HG03432 (cell line): ENCODE results near the gene ALOX15.
"Not testable (repeated sequence)": the region's sequence is repeated elsewhere in the genome, so short reads cannot be mapped to it uniquely, and the experiment has no call there.

Experiments used
- ATAC-seq: cut with Tn5 transposase; IDR thresholded peaks from one replicate; pipeline ENCODE4 v1.9.1; 2021; ENCODE audit warnings: mild to moderate bottlenecking, moderate library complexity; ENCODE audit not compliant: unreplicated experiment

ALOX15 gene

DNA sequence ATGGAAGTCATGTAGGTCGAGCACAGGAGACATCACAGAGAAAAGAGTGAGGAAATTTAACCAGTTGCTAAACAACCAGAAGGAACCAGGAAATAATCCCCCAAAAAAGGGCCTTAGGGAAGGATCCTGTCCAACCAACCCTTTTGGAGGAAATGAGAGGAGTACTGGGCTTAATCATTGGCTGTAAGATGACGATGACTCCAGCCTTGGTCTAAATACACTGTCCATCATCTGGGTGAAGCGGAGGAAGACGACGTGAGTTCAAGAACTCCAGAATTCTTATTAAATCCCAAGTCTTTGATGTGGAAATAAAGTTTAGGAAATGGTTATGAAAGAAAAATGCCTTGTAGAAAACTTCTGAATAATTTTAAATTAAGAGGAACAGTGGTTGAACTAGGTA, 11.5 kb upstream of the ALOX15 start:
- ATAC-seq, result no peak

DNA sequence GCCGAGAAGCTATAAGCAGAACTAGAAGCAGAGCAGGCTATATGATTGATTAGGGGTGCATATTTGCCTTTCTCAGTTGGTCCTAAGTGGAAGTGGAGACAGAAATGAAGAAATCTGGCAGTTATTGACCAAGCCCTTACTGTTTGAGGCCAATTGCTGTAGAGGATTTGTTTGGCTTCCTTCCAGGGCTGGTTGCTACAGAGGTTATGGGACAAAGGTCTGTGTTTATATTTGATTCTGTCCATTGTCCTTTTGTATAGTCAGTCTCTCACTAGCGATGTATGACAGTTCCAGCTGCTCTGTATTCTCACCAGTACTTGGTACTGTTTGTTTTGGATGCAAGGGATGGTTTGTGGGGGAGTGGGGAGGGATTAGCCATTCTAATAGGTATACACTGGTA, 7.3 kb upstream of the ALOX15 start:
- ATAC-seq, result no peak

- ATAC-seq, result no peak
Measured at GRCh38 chr17:4645642-4646041, 4.2 kb upstream of the ALOX15 start.

DNA sequence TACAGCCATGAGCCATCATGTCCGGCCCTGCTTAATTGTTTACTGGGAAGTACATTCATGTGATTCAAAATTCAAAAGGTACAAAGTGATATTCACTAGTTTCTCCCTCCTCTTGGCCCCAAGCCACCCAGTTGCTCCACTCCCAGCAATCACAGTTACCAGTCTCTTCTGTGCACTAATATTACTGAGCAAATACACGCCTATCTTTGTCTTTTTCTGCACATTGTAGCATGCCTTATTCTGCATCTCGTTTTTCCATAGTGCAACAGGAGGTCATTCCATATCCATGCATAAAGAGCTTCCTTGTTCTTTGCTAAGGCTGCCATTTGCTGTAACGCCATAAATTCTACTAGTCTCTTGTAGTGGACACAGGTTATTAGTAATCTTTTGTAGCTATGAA, 2.2 kb upstream of the ALOX15 start:
- ATAC-seq, result no peak

DNA sequence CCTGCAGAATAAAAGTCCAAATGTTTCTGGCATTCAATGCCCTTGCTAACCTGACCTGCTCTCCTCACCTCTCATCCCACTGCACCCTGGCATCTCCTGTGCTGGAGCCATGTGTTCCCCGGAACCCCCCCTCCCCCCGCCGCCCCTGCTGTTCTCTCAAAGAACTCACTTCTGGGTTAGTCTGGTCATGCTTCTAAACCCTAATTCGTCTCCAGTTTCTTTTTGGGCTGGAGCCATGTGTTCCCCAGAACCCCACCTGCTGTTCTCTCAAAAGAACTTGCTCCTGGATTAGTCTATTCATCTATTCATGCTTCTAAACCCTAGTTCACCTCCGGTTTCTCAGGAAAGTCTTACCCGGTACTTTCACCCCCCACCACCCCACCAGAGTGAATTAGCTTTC, 808 bp upstream of the ALOX15 start:
- no peak for ATAC-seq

DNA sequence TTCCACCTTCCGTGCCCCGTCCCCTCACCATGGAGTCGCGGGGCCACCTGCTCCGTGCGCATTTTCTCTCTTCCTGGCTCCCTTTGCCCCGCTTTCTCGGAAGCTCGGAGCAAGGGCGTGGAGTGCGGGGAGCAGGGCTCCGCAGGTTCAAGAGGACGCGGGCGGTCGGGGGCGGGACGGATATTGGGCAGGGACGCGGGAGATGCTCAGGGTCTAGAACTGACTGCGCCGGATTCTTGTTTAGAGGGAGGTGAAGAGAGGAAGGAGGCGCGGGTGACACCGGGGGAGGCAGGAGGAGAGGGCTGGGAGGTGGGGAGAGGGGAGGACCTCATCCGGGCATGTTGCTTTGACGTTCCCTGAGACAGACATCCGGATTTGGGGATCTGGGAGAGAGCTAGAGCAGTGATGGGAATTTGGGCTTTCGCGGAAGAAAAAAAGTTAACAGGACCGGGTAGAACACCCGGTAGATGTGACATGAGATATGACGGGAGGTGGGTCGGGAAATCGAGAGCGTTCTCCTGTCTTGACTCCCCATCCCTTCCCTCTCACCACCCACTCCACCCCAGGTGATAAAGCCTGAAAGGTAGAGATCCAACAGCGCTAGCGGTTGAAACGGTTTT, 799 bp downstream of the ALOX15 start:
- ATAC-seq, result not testable (repeated sequence)

DNA sequence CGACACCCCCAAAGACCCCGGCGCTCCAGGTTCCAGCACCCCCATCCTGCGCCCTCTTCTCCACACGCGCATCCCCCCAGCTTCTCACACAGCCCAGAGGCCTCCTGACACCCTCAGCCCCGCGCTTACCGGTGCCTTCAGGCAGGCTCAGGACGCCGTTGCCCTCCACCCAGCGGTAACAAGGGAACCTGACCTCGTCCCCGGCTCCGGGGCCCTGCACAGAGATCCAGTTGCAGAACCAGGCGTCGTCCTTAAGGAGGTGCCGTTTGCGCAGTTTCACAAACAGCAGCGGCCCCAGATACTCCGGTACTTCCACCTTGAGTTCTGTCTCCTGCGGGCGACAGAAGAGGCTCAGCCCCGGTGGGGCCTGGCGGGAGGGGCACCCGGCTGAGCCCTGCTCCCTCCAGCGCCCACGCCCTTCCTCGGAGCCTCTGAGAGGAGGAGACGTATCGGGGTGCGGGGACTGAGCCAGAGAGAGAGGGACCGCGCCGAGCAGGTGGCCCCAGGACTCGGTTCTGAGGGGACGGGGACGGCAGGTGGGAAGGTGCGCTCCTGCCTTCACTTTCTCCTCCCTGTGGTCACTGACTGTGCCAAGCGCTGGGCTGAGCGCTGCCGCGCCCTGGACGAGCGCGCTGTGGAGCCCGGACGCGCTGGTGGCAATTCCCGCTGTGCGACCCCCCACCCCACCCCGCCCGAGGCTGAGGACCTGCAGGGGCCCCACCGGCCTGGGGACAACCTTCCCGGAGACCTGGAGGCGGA, 2.0 kb downstream of the ALOX15 start:
- not testable (repeated sequence) for ATAC-seq

GRCh38 chr17:4638766-4639165, 2.7 kb downstream of the ALOX15 start:
- not testable (repeated sequence) for ATAC-seq

GRCh38 chr17:4636474-4637100, 4.9 kb downstream of the ALOX15 start:
- no peak for ATAC-seq

DNA sequence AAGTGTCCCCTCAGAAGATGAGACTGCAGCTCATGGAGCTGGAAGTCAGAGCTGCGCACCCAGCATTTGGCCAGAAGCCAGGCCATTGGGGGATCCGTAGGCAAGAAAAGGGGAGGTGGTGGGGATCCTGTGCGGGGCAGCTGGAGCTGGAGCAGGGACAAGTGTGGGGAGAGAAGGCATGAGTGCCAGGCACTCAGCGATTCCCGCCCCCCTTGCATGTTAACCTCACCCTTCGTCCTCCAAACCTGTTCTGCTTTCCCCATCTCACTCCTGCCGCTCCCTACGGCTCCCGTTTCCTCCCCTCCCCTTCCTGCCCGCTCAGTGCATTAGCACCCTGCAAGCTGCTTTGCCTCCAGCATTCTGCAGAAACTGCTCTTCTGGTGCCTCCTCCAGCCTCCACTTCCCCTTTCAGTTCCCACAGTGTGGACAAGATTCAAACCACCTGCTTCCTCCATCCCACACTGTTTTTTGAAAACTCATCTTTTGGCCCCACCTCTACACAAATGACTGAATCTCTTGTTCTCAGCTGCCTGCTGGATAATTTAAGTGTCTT, 5.6 kb downstream of the ALOX15 start:
- ATAC-seq, result no peak

GRCh38 chr17:4634976-4635375, 6.5 kb downstream of the ALOX15 start:
- no peak for ATAC-seq

DNA sequence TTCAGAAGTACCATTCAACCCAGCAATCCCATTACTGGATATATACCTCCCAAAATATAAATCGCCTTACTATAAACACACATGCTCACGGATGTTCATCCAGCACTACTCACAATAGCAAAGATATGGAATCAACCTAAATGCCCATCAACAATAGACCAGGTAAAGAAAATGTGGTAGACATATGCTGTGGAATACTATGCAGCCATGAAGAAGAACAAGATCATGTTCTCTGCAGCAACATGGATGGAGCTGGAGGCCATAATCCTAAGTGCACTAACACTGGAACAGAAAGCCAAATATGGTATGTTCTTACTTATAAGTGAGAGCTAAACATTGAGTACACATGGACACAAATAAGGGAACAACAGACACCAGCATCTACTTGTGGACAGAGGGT, 7.8 kb downstream of the ALOX15 start:
- no peak for ATAC-seq

DNA sequence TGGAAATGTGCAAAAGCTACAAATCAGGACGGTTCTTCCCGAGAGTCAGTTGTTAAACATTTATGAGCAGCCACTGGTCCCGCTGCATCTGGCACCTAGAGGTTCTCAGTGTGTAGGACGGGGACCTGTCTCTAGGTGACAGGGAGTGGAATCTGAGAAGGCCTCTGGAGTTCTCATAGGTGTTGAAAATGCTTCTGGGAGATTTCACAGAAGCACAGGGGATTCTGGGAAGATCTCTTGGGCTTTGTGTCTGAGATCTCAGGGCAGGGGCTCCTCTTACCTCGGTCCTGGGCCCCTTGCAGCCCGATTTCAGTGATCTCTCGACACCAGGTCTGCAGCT, 8.9 kb downstream of the ALOX15 start:
- no peak for ATAC-seq

GRCh38 chr17:4631836-4632580, 9.5 kb downstream of the ALOX15 start:
- ATAC-seq, result no peak

- ATAC-seq, result no peak
Measured at GRCh38 chr17:4631431-4631830, 10.0 kb downstream of the ALOX15 start.

GRCh38 chr17:4626734-4627256, 14.7 kb downstream of the ALOX15 start:
- ATAC-seq, result no peak

GRCh38 chr17:4625181-4625617, 16.3 kb downstream of the ALOX15 start:
- ATAC-seq, result no peak

GRCh38 chr17:4624451-4624911, 17.0 kb downstream of the ALOX15 start:
- not testable (repeated sequence) for ATAC-seq

- ATAC-seq, result no peak
Measured at GRCh38 chr17:4623249-4623648, 18.2 kb downstream of the ALOX15 start.

DNA sequence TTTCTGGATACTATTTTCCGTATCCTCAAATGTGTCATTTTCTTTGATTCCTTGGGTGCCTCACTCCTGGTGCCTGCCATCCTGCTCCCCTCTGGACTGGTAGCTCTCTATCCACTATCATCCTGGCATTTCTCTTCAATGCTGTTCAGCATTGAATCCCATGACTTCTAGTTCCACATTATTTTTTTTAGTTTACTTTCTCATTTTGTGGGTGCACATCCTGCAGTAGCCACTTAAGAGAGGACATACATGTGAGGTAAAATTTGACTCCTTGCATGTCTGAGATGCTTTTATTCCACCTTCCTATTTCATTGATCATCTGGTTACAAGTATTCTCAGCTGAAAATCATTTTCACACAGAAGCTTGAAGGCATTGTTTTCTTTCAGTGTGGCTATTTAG, 19.1 kb downstream of the ALOX15 start:
- no peak for ATAC-seq

DNA sequence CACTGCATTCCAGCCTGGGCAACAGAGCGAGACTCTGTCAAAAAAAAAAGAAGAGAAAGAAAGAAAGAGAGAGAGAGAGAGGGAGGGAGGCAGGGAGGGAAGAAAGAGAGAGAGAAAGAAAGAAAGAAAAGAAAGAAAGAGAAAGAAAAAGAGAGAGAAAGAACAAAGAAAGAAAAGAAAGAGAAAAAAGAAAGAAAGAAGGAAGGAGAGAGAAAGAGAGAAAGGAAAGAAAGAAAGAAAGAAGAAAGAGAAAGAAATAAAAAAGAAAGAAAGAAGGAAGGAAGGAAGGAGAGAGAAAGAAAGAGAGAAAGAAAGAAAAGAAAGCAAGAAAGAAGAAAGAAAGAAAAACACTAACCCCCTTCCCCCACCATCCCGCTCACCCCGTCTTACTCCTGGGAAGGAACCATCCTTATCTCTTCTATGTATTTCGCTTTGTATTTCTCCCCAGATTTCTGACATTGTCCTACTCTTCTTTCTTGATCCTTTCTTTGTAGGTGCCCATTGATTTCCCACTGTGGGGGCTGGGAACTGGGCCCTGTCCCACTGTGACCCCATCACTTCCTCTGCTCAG, 20.9 kb downstream of the ALOX15 start:
- no peak for ATAC-seq
